ENCODE measurements around the gene CASP7.

DNA sequence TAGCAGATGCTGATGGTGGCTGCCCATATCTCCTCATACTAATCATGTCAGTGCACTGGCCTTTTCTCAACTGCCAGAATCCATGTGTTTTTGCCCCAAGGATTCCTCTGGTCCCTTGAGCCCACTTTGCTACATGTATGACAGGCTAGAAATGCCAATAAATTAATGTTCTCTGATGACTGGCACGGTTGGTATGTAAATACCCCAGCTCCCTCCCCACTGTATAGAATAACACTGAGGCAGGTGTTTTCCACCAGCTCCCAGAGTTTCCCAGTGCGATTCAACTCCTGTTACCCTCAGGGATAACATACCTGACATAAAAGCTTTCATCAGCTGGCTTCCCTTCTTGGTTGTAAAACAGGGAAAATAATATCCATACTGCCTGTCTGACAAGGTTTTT is 62.8 kb downstream of the CASP7 start:
- TF ChIP-seq, protein P1, sequence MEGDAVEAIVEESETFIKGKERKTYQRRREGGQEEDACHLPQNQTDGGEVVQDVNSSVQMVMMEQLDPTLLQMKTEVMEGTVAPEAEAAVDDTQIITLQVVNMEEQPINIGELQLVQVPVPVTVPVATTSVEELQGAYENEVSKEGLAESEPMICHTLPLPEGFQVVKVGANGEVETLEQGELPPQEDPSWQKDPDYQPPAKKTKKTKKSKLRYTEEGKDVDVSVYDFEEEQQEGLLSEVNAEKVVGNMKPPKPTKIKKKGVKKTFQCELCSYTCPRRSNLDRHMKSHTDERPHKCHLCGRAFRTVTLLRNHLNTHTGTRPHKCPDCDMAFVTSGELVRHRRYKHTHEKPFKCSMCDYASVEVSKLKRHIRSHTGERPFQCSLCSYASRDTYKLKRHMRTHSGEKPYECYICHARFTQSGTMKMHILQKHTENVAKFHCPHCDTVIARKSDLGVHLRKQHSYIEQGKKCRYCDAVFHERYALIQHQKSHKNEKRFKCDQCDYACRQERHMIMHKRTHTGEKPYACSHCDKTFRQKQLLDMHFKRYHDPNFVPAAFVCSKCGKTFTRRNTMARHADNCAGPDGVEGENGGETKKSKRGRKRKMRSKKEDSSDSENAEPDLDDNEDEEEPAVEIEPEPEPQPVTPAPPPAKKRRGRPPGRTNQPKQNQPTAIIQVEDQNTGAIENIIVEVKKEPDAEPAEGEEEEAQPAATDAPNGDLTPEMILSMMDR (IDR thresholded peaks at IDR 0.05 in 4 of 5, conservative IDR thresholded peaks at IDR 0.05 in 1 of 5): no peak
- no peak for TF ChIP-seq POLR2A (IDR thresholded peaks at IDR 0.05)

Data from gastrocnemius medialis (tissue), 4 donors.